HG03565 (cell line): ENCODE measurements around the gene SNX14.
"Not testable (repeated sequence)": the region's sequence is repeated elsewhere in the genome, so short reads cannot be mapped to it uniquely, and the experiment has no call there.

Source experiments
- ATAC-seq: cut with Tn5 transposase; IDR thresholded peaks from one replicate; pipeline ENCODE4 v1.9.1; 2021; ENCODE audit warnings: mild to moderate bottlenecking, moderate library complexity; ENCODE audit not compliant: unreplicated experiment

Gene SNX14

GRCh38 chr6:85524281-85524680 lies 69.4 kb downstream of the SNX14 start:
- ATAC-seq = not testable (repeated sequence)

- ATAC-seq = no peak
Measured at GRCh38 chr6:85516168-85516567, 77.5 kb downstream of the SNX14 start.

GRCh38 chr6:85506441-85507093 lies 87.1 kb downstream of the SNX14 start:
- ATAC-seq = peak; percentile 50

- no peak for ATAC-seq
Measured at GRCh38 chr6:85498596-85499258, 94.9 kb downstream of the SNX14 start.

- ATAC-seq = no peak
Measured at GRCh38 chr6:85496856-85497255, 96.8 kb downstream of the SNX14 start.

- ATAC-seq = no peak
Measured at GRCh38 chr6:85496009-85496579, 97.6 kb downstream of the SNX14 start.

GRCh38 chr6:85494547-85495536 lies 98.8 kb downstream of the SNX14 start:
- ATAC-seq = no peak

GRCh38 chr6:85493389-85493788 lies 100.3 kb downstream of the SNX14 start:
- no peak for ATAC-seq

- no peak for ATAC-seq
Measured at GRCh38 chr6:85490516-85491248, 103.0 kb downstream of the SNX14 start.

- ATAC-seq = no peak
Measured at GRCh38 chr6:85484948-85485347, 108.7 kb downstream of the SNX14 start.

- ATAC-seq = no peak
Measured at GRCh38 chr6:85483846-85484245, 109.8 kb downstream of the SNX14 start.

- peak; percentile 93 for ATAC-seq
Measured at GRCh38 chr6:85482905-85483700, 110.6 kb downstream of the SNX14 start.

- no peak for ATAC-seq
Measured at GRCh38 chr6:85482206-85482904, 111.3 kb downstream of the SNX14 start.

GRCh38 chr6:85479208-85479607 lies 114.5 kb downstream of the SNX14 start:
- no peak for ATAC-seq

- ATAC-seq = no peak
Measured at GRCh38 chr6:85476532-85476931, 117.1 kb downstream of the SNX14 start.

- ATAC-seq = no peak
Measured at GRCh38 chr6:85473748-85474147, 119.9 kb downstream of the SNX14 start.

GRCh38 chr6:85472744-85473143 lies 120.9 kb downstream of the SNX14 start:
- no peak for ATAC-seq

GRCh38 chr6:85470023-85470410 lies 123.6 kb downstream of the SNX14 start:
- no peak for ATAC-seq
